Neural cell (in vitro differentiated cells): ENCODE data around the gene IL22. TPM values are rescaled to one million over a fixed set of nuclear protein-coding genes. Genes with fewer than 3 reads are reported as not detected.

ENCODE experiments used
- H2AFZ ChIP-seq: fragments of 200-600, 300-800 bp; sonication (generic), shearing (Covaris generic); 2 replicates; pipeline ENCODE4 v1.6.0; 2014; ENCODE audit warnings: low read depth, mild to moderate bottlenecking, antibody characterized with exemption, low read length, moderate library complexity
- H3F3A ChIP-seq: fragments of 200-600 bp; shearing (Covaris generic); 2 replicates; pipeline ENCODE4 v1.6.1; 2016; ENCODE audit warnings: mild to moderate bottlenecking, moderate library complexity, mixed read lengths, antibody characterized with exemption, low read length; ENCODE audit not compliant: insufficient read depth, poor library complexity, severe bottlenecking
- H3K27ac ChIP-seq: fragments of 200-600, 300-800 bp; sonication (generic), shearing (Covaris generic); 2 replicates; pipeline ENCODE4 v1.5.1; 2014; ENCODE audit warnings: mild to moderate bottlenecking, low read length, moderate library complexity
- H3K27me3 ChIP-seq: fragments of 300-800, 200-600 bp; sonication (generic), shearing (Covaris generic); 2 replicates; pipeline ENCODE4 v1.6.0; 2014; ENCODE audit warnings: mild to moderate bottlenecking, low read depth, low read length, moderate library complexity; ENCODE audit not compliant: insufficient read depth
- H3K36me3 ChIP-seq: fragments of 300-800, 200-600 bp; sonication (generic), shearing (Covaris generic); 2 replicates; pipeline ENCODE4 v1.5.1; 2014; ENCODE audit warnings: mild to moderate bottlenecking, antibody characterized with exemption, low read length, moderate library complexity; ENCODE audit not compliant: insufficient read depth
- H3K4me2 ChIP-seq: fragments of 300-800, 200-600 bp; sonication (generic), shearing (Covaris generic); 2 replicates; pipeline ENCODE4 v1.6.0; 2014; ENCODE audit warnings: mild to moderate bottlenecking, low read length
- H3K4me3 ChIP-seq: fragments of 300-800, 200-600 bp; sonication (generic), shearing (Covaris generic); 2 replicates; pipeline ENCODE4 v1.5.1; 2014; ENCODE audit warnings: mild to moderate bottlenecking, low read length, moderate library complexity
- H3K79me2 ChIP-seq: fragments of 200-600 bp; shearing (Covaris generic); replicated peaks from 2 replicates; pipeline ENCODE4 v1.6.0; 2014; ENCODE audit warnings: mild to moderate bottlenecking, low read length, moderate library complexity; ENCODE audit not compliant: insufficient read depth
- H3K9ac ChIP-seq: fragments of 300-800, 200-600 bp; sonication (generic), shearing (Covaris generic); 2 replicates; pipeline ENCODE4 v1.6.1; 2016; ENCODE audit warnings: mild to moderate bottlenecking, low read length, mixed read lengths
- H3K9me2 ChIP-seq: fragments of 200-600 bp; shearing (Covaris generic); 2 replicates; pipeline ENCODE4 v1.6.1; 2016; ENCODE audit warnings: mild to moderate bottlenecking, low read length, mixed read lengths; ENCODE audit not compliant: insufficient read depth
- H3K9me3 ChIP-seq: fragments of 200-600, 300-800 bp; sonication (generic), shearing (Covaris generic); 2 replicates; pipeline ENCODE4 v1.6.1; 2016; ENCODE audit warnings: mild to moderate bottlenecking, mixed run types, low read length, moderate library complexity, mixed read lengths
- H4K20me1 ChIP-seq: fragments of 200-600 bp; shearing (Covaris generic); 2 replicates; pipeline ENCODE4 v1.6.1; 2016; ENCODE audit warnings: mild to moderate bottlenecking, mixed run types; ENCODE audit not compliant: insufficient read depth
- CTCF ChIP-seq: fragments of 450-650 bp; IDR thresholded peaks from 2 replicates; pipeline ENCODE4 v1.5.1; 2014; ENCODE audit warnings: antibody characterized with exemption, mild to moderate bottlenecking, moderate library complexity; ENCODE audit not compliant: poor library complexity, severe bottlenecking
- EP300 ChIP-seq: fragments of 450-650 bp; conservative IDR thresholded peaks from 2 replicates; pipeline ENCODE4 v1.6.1; 2014; ENCODE audit warnings: antibody characterized with exemption, mild to moderate bottlenecking, moderate library complexity; ENCODE audit not compliant: poor library complexity, severe bottlenecking
- EZH2 ChIP-seq: fragments of 200-600, 300-800 bp; shearing (Covaris generic), sonication (generic); IDR thresholded peaks from 2 replicates; pipeline ENCODE4 v1.6.1; 2014; ENCODE audit warnings: antibody characterized with exemption, low read length, borderline replicate concordance, mild to moderate bottlenecking; ENCODE audit not compliant: insufficient read depth, poor library complexity, severe bottlenecking
- MXI1 ChIP-seq: fragments of 450-650 bp; conservative IDR thresholded peaks from 2 replicates; pipeline ENCODE4 v1.6.1; 2014; ENCODE audit warnings: antibody characterized with exemption, mild to moderate bottlenecking; ENCODE audit not compliant: poor library complexity, severe bottlenecking
- POLR2AphosphoS5 ChIP-seq: IDR thresholded peaks from 2 replicates; pipeline ENCODE4 v1.6.1; 2012
- RAD21 ChIP-seq: fragments of 450-650 bp; conservative IDR thresholded peaks from 2 replicates; pipeline ENCODE4 v1.6.1; 2014; ENCODE audit warnings: antibody characterized with exemption, mild to moderate bottlenecking, moderate library complexity
- REST ChIP-seq: IDR thresholded peaks from 2 replicates; pipeline ENCODE4 v1.6.1; 2012; ENCODE audit warnings: borderline replicate concordance
- SMC3 ChIP-seq: fragments of 450-650 bp; conservative IDR thresholded peaks from 2 replicates; pipeline ENCODE4 v1.6.1; 2014; ENCODE audit warnings: antibody characterized with exemption, mild to moderate bottlenecking, moderate library complexity; ENCODE audit not compliant: poor library complexity
- TAF1 ChIP-seq: IDR thresholded peaks from 2 replicates; pipeline ENCODE4 v1.6.1; 2012; ENCODE audit warnings: low read depth
- polyA plus RNA-seq: library from polyadenylated mRNA; depleted of rRNA; stranded (reverse); fragments of >200 nt; gene quantifications from 2 replicates; pipeline ENCODE4 v1.2.3, GENCODE V29; 2014

Gene IL22
- polyA plus RNA-seq, 1 donor from 2014 or later = not detected

- no peaks in the 10 kb centered on the region for H3K27me3 ChIP-seq
- no peaks in the 10 kb centered on the region for H3K9me2 ChIP-seq
- no peaks in the 10 kb centered on the region for H3K79me2 ChIP-seq
- H3K4me2 ChIP-seq = no peak overlapping the region
- H2AFZ ChIP-seq = no peak overlapping the region
- no peaks in the 10 kb centered on the region for H3K36me3 ChIP-seq
- H3K27ac ChIP-seq = no peak overlapping the region
- H3K9ac ChIP-seq = no peak overlapping the region
- TF ChIP-seq MXI1 (no peak), EP300 (no peak), CTCF (no peak), POLR2AphosphoS5 (no peak), EZH2 (no peak), RAD21 (no peak), SMC3 (no peak), REST (no peak), TAF1 (no peak)
- no peaks in the 10 kb centered on the region for H4K20me1 ChIP-seq
- no peaks in the 10 kb centered on the region for H3K9me3 ChIP-seq
- no peaks in the 10 kb centered on the region for H3F3A ChIP-seq
- H3K4me3 ChIP-seq = no peak overlapping the region
Observed at GRCh38 chr12:68227356-68227755, 26.0 kb downstream of the IL22 start.

DNA sequence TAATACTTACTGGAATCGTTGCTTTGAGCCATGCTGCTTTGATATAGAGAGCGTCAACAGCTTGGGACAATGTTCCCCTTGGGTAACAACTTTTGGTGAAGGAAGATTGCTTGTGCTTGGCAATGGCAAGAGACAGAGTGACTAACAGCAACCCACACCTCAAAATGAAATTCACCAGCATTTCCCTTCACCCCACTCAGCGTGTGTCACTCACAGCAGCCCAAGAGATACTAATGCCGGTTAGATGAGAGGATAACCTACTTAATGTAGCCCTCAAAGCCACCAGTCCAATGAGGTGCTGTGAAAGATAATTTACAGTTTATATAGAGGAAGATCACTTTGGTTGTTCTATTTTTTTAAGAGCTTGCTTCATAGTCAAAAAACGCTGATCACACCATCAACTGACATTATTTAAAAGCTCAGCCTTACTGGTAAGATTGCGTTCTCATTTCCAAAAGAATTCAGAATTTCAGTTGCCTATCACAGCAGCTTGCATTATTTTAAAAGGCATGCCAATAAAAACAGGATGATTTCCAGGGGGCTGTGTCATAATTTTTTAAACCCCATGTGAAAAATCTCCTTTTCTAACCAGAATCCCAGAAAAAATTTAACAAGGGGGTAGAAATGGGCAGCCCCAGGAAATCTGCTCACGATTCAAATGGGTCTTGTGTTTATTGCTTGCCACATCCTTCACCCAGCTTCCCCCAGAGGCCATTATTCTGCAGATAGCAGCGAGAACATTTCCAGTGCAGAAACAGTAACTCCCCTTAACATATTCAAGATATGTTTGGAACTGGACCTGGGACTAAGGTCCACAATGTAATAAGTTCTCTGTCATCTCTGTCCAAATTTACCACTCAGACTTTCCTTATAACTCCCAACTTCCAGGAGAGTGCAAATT lies 27.6 kb downstream of the IL22 start, which contains the start of gene IL26:
Gene IL26 (minus strand): TSS at position 235 of the 901 bp plus-strand sequence. CDS start 54 bp downstream, at position 181.
- H3K4me2 ChIP-seq = no peak within 1 kb of the TSS

More for the DNA sequence above, 27.6 kb downstream of the IL22 start, which contains the start of gene IL26:
- no peaks in the 10 kb centered on the region for H4K20me1 ChIP-seq
- no peaks in the 10 kb centered on the region for H3F3A ChIP-seq
- no peak within 1 kb of the TSS for H3K9ac ChIP-seq
- no peak within 1 kb of the TSS for H3K4me3 ChIP-seq
- TF ChIP-seq RAD21 = no peak
- TF ChIP-seq EP300 = no peak
- no peak for TF ChIP-seq CTCF
- TF ChIP-seq POLR2AphosphoS5 = no peak
- no peak for TF ChIP-seq REST
- TF ChIP-seq EZH2 = no peak
- no peak for TF ChIP-seq TAF1
- TF ChIP-seq SMC3 = no peak
- TF ChIP-seq MXI1 = no peak
- H3K27ac ChIP-seq = no peak within 1 kb of the TSS
- H2AFZ ChIP-seq = no peak within 1 kb of the TSS
- H3K9me2 ChIP-seq = no peaks in the 10 kb centered on the region
- no peaks in the 10 kb centered on the region for H3K79me2 ChIP-seq
- no peaks in the 10 kb centered on the region for H3K9me3 ChIP-seq
- no peaks in the 10 kb centered on the region for H3K27me3 ChIP-seq
- no peaks in the 10 kb centered on the region for H3K36me3 ChIP-seq
